ENCODE data around the gene SIKE1. TPM values are rescaled to one million over a fixed set of nuclear protein-coding genes. Genes with fewer than 3 reads are reported as not detected.

SIKE1 gene
- total and polyA plus RNA-seq, 2 donors from 2014 or later = 21.2 to 36.8 TPM

GRCh38 chr1:114720492-114720891 lies 60.0 kb downstream of the SIKE1 start:
- H3K9me3 ChIP-seq (ENCODE audit: control insufficient read depth in 2 of 3, insufficient read depth in 1 of 3, low read length in 3 of 3) = no peaks in the 10 kb centered on the region
- FAIRE-seq (no peak), DNase-seq (no peak)
- H3K4me3 ChIP-seq (ENCODE audit: low read length in 3 of 3) = no peak overlapping the region
- no peaks in the 10 kb centered on the region for H3K27me3 ChIP-seq (ENCODE audit: control insufficient read depth, insufficient read depth, low read length)
- no peak overlapping the region for H3K9ac ChIP-seq (ENCODE audit: low read length in 3 of 3)
- TF ChIP-seq CTCF (IDR thresholded peaks at IDR 0.05; ENCODE audit: borderline replicate concordance, extremely low read depth, insufficient read depth) = no peak
- H3K4me1 ChIP-seq (ENCODE audit: control insufficient read depth in 2 of 3, insufficient read depth in 2 of 3, low read depth in 1 of 3, low read length in 3 of 3) = peaks cover 0 to 4% (median 0%) of the 10 kb centered on the region in 3 donors
- no peak overlapping the region for H3K27ac ChIP-seq (ENCODE audit: low read depth in 2 of 2, low read length in 2 of 2)
- peaks cover 16 to 69% (median 55%) of the 10 kb centered on the region in 3 donors for H3K36me3 ChIP-seq (ENCODE audit: control insufficient read depth in 2 of 3, insufficient read depth in 3 of 3, low read length in 3 of 3)
- intact Hi-C loops (cut with DNase I) = no loop called here

Other genes starting within 250 kb of the SIKE1 start
- gene BCAS2, start 199.1 kb downstream of the SIKE1 start, total RNA-seq = 37.2 TPM
- 51.4 TPM for gene BCAS2, start 199.1 kb downstream of the SIKE1 start, polyA plus RNA-seq (ENCODE audit: insufficient read depth, low read depth, low replicate concordance)
- gene DENND2C, start 110.6 kb downstream of the SIKE1 start, total RNA-seq = 2.5 TPM
- gene DENND2C, start 110.6 kb downstream of the SIKE1 start, polyA plus RNA-seq (ENCODE audit: insufficient read depth, low read depth, low replicate concordance) = 0.88 TPM
- gene AMPD1, start 85.1 kb downstream of the SIKE1 start, total RNA-seq = 1.5 TPM
- gene AMPD1, start 85.1 kb downstream of the SIKE1 start, polyA plus RNA-seq (ENCODE audit: insufficient read depth, low read depth, low replicate concordance) = not detected
- 35.2 TPM for gene NRAS, start 63.9 kb downstream of the SIKE1 start, total RNA-seq
- 13.3 TPM for gene NRAS, start 63.9 kb downstream of the SIKE1 start, polyA plus RNA-seq (ENCODE audit: insufficient read depth, low read depth, low replicate concordance)
- 486 TPM for gene CSDE1, start 22.7 kb downstream of the SIKE1 start, total RNA-seq
- gene CSDE1, start 22.7 kb downstream of the SIKE1 start, polyA plus RNA-seq (ENCODE audit: insufficient read depth, low read depth, low replicate concordance) = 165 TPM
- gene SYCP1, start 74.2 kb upstream of the SIKE1 start, total RNA-seq = not detected
- gene SYCP1, start 74.2 kb upstream of the SIKE1 start, polyA plus RNA-seq (ENCODE audit: insufficient read depth, low read depth, low replicate concordance) = not detected
- gene TSHB, start 249.1 kb upstream of the SIKE1 start, total RNA-seq = not detected
- gene TSHB, start 249.1 kb upstream of the SIKE1 start, polyA plus RNA-seq (ENCODE audit: insufficient read depth, low read depth, low replicate concordance) = not detected

All from kidney (tissue), 14 donors.